Ishikawa (cell line): ENCODE measurements around the gene SULT4A1.

ENCODE experiments used
- CEBPB ChIP-seq: IDR thresholded peaks from 2 replicates; pipeline ENCODE4 v1.6.1; 2012
- CREB1 ChIP-seq: IDR thresholded peaks from 2 replicates; pipeline ENCODE4 v1.6.1; 2012; ENCODE audit warnings: low read depth
- EGR1 ChIP-seq: IDR thresholded peaks from 2 replicates; pipeline ENCODE4 v1.6.1; 2012
- EP300 ChIP-seq: IDR thresholded peaks from 2 replicates; pipeline ENCODE4 v1.6.1; 2012; ENCODE audit warnings: borderline replicate concordance
- FOXM1 ChIP-seq: IDR thresholded peaks from 2 replicates; pipeline ENCODE4 v1.6.1; 2012; ENCODE audit warnings: low read depth, borderline replicate concordance
- MAX ChIP-seq: IDR thresholded peaks from 2 replicates; pipeline ENCODE4 v1.6.1; 2012
- NFIC ChIP-seq: IDR thresholded peaks from 2 replicates; pipeline ENCODE4 v1.6.1; 2012
- RAD21 ChIP-seq: IDR thresholded peaks from 2 replicates; pipeline ENCODE4 v1.6.1; 2012; ENCODE audit warnings: low read depth
- REST ChIP-seq: IDR thresholded peaks from 2 replicates; pipeline ENCODE4 v1.6.1; 2012; ENCODE audit warnings: low read depth, mild to moderate bottlenecking
- TAF1 ChIP-seq: IDR thresholded peaks from 2 replicates; pipeline ENCODE4 v1.6.1; 2012; ENCODE audit warnings: low read depth, mild to moderate bottlenecking
- TCF12 ChIP-seq: IDR thresholded peaks from 2 replicates; pipeline ENCODE4 v1.6.1; 2012; ENCODE audit warnings: low read depth
- TEAD4 ChIP-seq: IDR thresholded peaks from 2 replicates; pipeline ENCODE4 v1.6.1; 2012
- USF1 ChIP-seq: IDR thresholded peaks from 2 replicates; pipeline ENCODE4 v1.6.1; 2012
- YY1 ChIP-seq: IDR thresholded peaks from 2 replicates; pipeline ENCODE4 v1.6.1; 2012; ENCODE audit warnings: low read depth
- ZBTB7A ChIP-seq: IDR thresholded peaks from 2 replicates; pipeline ENCODE4 v1.6.1; 2012; ENCODE audit warnings: low read depth

SULT4A1 gene

GRCh38 chr22:43802897-43803495 lies 59.3 kb downstream of the SULT4A1 start:
- TF ChIP-seq TCF12 (no peak), CEBPB (no peak), YY1 (no peak), ZBTB7A (no peak), EGR1 (no peak), USF1 (no peak), RAD21 (no peak), EP300 (no peak), NFIC (no peak), TAF1 (no peak), FOXM1 (no peak), CREB1 (no peak), REST (no peak), TEAD4 (no peak), MAX (no peak)

GRCh38 chr22:43800970-43801369 lies 61.3 kb downstream of the SULT4A1 start:
- TF ChIP-seq YY1 (no peak), RAD21 (no peak), MAX (no peak), USF1 (no peak), NFIC (no peak), CEBPB (no peak), EGR1 (no peak), FOXM1 (no peak)

- no peak for TF ChIP-seq TEAD4
- TF ChIP-seq CREB1 = no peak
- no peak for TF ChIP-seq FOXM1
- TF ChIP-seq EP300 = no peak
- TF ChIP-seq REST = no peak
- no peak for TF ChIP-seq RAD21
- no peak for TF ChIP-seq ZBTB7A
- TF ChIP-seq USF1 = no peak
- no peak for TF ChIP-seq TCF12
- no peak for TF ChIP-seq YY1
- no peak for TF ChIP-seq MAX
- no peak for TF ChIP-seq EGR1
- no peak for TF ChIP-seq CEBPB
Observed at GRCh38 chr22:43798492-43798891, 63.8 kb downstream of the SULT4A1 start.

GRCh38 chr22:43796567-43796966 lies 65.7 kb downstream of the SULT4A1 start:
- peak; percentile 33; the same call in 1 of the 2 replicates for TF ChIP-seq RAD21
- no peak for TF ChIP-seq YY1

GRCh38 chr22:43795320-43795719 lies 67.0 kb downstream of the SULT4A1 start:
- TF ChIP-seq TEAD4 (no peak), CREB1 (no peak), MAX (no peak), FOXM1 (no peak), EGR1 (no peak), RAD21 (no peak), YY1 (no peak), TAF1 (no peak), TCF12 (no peak), CEBPB (no peak), USF1 (no peak)
